Measurements from ENCODE around the gene LDHB. TPM values are rescaled to one million over a fixed set of nuclear protein-coding genes. Genes with fewer than 3 reads are reported as not detected.
A peak's percentile ranks its signal among the peaks of the same experiment; 100 is the strongest.

LDHB gene
- total RNA-seq, 1 experiment from 2014 or later = 1,454 TPM

DNA sequence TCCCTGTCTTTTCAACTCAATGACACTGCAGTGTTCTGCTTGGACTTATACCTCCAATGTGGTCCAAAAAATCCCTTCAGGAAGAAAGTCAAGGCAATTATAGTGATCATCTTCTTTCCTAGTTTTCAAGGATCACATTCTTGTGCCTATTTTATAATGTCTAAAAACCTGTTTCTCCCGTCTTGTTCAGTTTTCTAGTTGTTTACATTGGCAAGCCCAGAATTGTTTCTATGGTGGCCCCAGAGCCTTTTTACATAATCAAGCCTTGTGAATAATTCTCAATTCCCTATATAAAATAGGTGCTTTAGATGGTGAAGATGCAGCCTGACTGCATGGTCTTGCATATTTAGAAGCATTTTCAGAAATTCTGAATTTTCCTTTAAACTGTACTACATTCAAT lies 14.5 kb upstream of the LDHB start (continued):
- TF ChIP-seq, protein P1, sequence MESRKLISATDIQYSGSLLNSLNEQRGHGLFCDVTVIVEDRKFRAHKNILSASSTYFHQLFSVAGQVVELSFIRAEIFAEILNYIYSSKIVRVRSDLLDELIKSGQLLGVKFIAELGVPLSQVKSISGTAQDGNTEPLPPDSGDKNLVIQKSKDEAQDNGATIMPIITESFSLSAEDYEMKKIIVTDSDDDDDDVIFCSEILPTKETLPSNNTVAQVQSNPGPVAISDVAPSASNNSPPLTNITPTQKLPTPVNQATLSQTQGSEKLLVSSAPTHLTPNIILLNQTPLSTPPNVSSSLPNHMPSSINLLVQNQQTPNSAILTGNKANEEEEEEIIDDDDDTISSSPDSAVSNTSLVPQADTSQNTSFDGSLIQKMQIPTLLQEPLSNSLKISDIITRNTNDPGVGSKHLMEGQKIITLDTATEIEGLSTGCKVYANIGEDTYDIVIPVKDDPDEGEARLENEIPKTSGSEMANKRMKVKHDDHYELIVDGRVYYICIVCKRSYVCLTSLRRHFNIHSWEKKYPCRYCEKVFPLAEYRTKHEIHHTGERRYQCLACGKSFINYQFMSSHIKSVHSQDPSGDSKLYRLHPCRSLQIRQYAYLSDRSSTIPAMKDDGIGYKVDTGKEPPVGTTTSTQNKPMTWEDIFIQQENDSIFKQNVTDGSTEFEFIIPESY (IDR thresholded peaks at IDR 0.05; ENCODE audit: extremely low read depth, insufficient replicate concordance, low read length) = no peak
- no peak for TF ChIP-seq ZNF274 (IDR thresholded peaks at IDR 0.05; ENCODE audit: low read depth, low read length)
- TF ChIP-seq, protein P2, sequence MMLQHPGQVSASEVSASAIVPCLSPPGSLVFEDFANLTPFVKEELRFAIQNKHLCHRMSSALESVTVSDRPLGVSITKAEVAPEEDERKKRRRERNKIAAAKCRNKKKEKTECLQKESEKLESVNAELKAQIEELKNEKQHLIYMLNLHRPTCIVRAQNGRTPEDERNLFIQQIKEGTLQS (IDR thresholded peaks at IDR 0.05) = no peak
- no peak for TF ChIP-seq ELF1 (IDR thresholded peaks at IDR 0.05; ENCODE audit: borderline replicate concordance, low read depth)

GRCh38 chr12:21666722-21667121 lies 9.1 kb upstream of the LDHB start:
- intact Hi-C loops (cut with micrococcal nuclease) = no loop called here
- RAD21 ChIA-PET (ENCODE audit: low non-redundant PET in 1 of 2, low total read pairs in 2 of 2, uncharacterized antibody in 2 of 2, unreplicated experiment in 2 of 2) = no interaction called here
- POLR2A ChIA-PET = interaction anchor here (0.8 kb wide), 1 partner anchor 9 kb away, joined by 4 read pairs; the partner anchor contains the start of gene LDHB

More at GRCh38 chr12:21666722-21667121, 9.1 kb upstream of the LDHB start:
- no TSS peak for BruUV-seq (replicated peaks)
- no peak overlapping the region for H3K4me3 ChIP-seq (replicated peaks in 1 of 2; ENCODE audit: low read depth in 1 of 2, low read length in 2 of 2)
- no peaks in the 10 kb centered on the region for H3K9me3 ChIP-seq (ENCODE audit: control insufficient read depth in 1 of 2, insufficient read depth in 1 of 2, low read depth in 1 of 2, low read length in 2 of 2)
- no peaks in the 10 kb centered on the region for H3K79me2 ChIP-seq (ENCODE audit: insufficient read depth, low read length)
- CTCF ChIA-PET = interaction anchor here (1.2 kb wide), 1 partner anchor 14 kb away, joined by 3 read pairs; no protein-coding TSS in a partner anchor
- no peaks in the 10 kb centered on the region for H4K20me1 ChIP-seq (ENCODE audit: insufficient read depth)
- H2AFZ ChIP-seq (ENCODE audit: low read depth, low read length, poor library complexity, severe bottlenecking) = peak overlapping the region; percentile 20
- H3K27ac ChIP-seq (ENCODE audit: low read depth, low read length) = no peak overlapping the region
- TF ChIP-seq YY1 (IDR thresholded peaks at IDR 0.05; ENCODE audit: extremely low read depth, insufficient replicate concordance, low read depth, low read length) = no peak
- no peak for TF ChIP-seq CBX3 (IDR thresholded peaks at IDR 0.05; ENCODE audit: low read depth)
- no peak for ATAC-seq
- no peak overlapping the region for H3K4me2 ChIP-seq (ENCODE audit: low read length)
- DNase-seq (ENCODE audit: low read depth, low spot score) = no peak
- H3K4me1 ChIP-seq (ENCODE audit: control insufficient read depth in 1 of 2, insufficient read depth in 2 of 2, low read length in 2 of 2) = no peaks in the 10 kb centered on the region
- H3K9ac ChIP-seq (ENCODE audit: low read length) = no peak overlapping the region
- no peaks in the 10 kb centered on the region for H3K27me3 ChIP-seq (ENCODE audit: insufficient read depth, low read length)
- H3K36me3 ChIP-seq (ENCODE audit: control insufficient read depth in 1 of 2, insufficient read depth in 2 of 2, low read length in 2 of 2) = no peaks in the 10 kb centered on the region
- no peaks in the 10 kb centered on the region for H3K9me2 ChIP-seq (ENCODE audit: insufficient read depth)

Measured in HCT116 (cell line).